B cell (primary cell): ENCODE data around the gene TRAPPC5. TPM values are rescaled to one million over a fixed set of nuclear protein-coding genes. Genes with fewer than 3 reads are reported as not detected.

ENCODE experiments used
- ATAC-seq: fragments of 200-7000 bp; cut with Tn5 transposase; one replicate; pipeline ENCODE4 v1.10.0; 2021; ENCODE audit warnings: low read depth, mild to moderate bottlenecking, moderate number of reproducible peaks, moderate library complexity
- CTCF ChIA-PET: fragments of 350-600 bp; sonication (Branson Sonifier 250); formaldehyde crosslinking; loops from one replicate; lab custom pipeline; 2021; ENCODE audit warnings: antibody characterized with exemption, inconsistent platforms; lab: Charles Lee
- POLR2A ChIA-PET: fragments of 350-600 bp; sonication (Branson Sonifier 250); formaldehyde crosslinking; loops from one replicate; lab custom pipeline; 2021; ENCODE audit warnings: antibody characterized with exemption; lab: Charles Lee
- DNase-seq: peaks from one replicate; pipeline ENCODE4 v3.0.0; 2013
- H2AFZ ChIP-seq: 2 replicates; pipeline ENCODE4 v1.6.1; 2012; ENCODE audit warnings: mild to moderate bottlenecking, low read depth, low read length; ENCODE audit not compliant: insufficient read depth, poor library complexity, severe bottlenecking
- H3K27ac ChIP-seq, 2 donors: 1 replicate in 1 of 2; 2 replicates in 1 of 2; pipeline ENCODE4 v1.5.1; 2012 to 2013; ENCODE audit warnings: low read length in 2 of 2, mild to moderate bottlenecking in 2 of 2, moderate library complexity in 1 of 2
- H3K27me3 ChIP-seq, 4 experiments: fragments of 200-600 bp in 1 of 4; sonication (generic) in 1 of 4; replicated peaks in 1 of 4; 1 replicate in 2 of 4; 2 replicates in 2 of 4; pipeline versions ENCODE4 v1.6.1 to v1.7.0; 2013 to 2016; ENCODE audit warnings: low read length in 3 of 4, mild to moderate bottlenecking in 2 of 4, mixed read lengths in 1 of 4, moderate library complexity in 1 of 4; ENCODE audit not compliant: insufficient read depth in 4 of 4, control insufficient read depth in 3 of 4; ENCODE audit errors: control extremely low read depth in 1 of 4
- H3K36me3 ChIP-seq, 2 experiments: replicated peaks in 1 of 2; 1 replicate in 1 of 2; 2 replicates in 1 of 2; pipeline versions ENCODE4 v1.6.1 to v1.7.1; 2013; ENCODE audit warnings: low read length in 1 of 2; ENCODE audit not compliant: insufficient read depth in 2 of 2, control insufficient read depth in 1 of 2; ENCODE audit errors: control extremely low read depth in 1 of 2, extremely low read depth in 1 of 2
- H3K4me1 ChIP-seq, 2 donors: fragments of 200-600 bp in 1 of 2; sonication (generic) in 1 of 2; 1 replicate in 1 of 2; 2 replicates in 1 of 2; pipeline versions ENCODE4 v1.5.1 to v1.6.1; 2013 to 2017; ENCODE audit warnings: low read length in 2 of 2; ENCODE audit not compliant: control insufficient read depth in 2 of 2, insufficient read depth in 2 of 2
- H3K4me2 ChIP-seq: replicated peaks from 2 replicates; pipeline ENCODE3; 2012; ENCODE audit warnings: mild to moderate bottlenecking, low read depth, low read length; ENCODE audit not compliant: poor library complexity, severe bottlenecking
- H3K4me3 ChIP-seq, 5 experiments: fragments of 200-600 bp in 1 of 5; sonication (generic) in 1 of 5; 1 replicate in 3 of 5; 2 replicates in 2 of 5; pipeline versions ENCODE4 v1.5.1 to v1.7.0; 2011 to 2016; ENCODE audit warnings: low read length in 4 of 5, mild to moderate bottlenecking in 4 of 5, low read depth in 2 of 5, control low read depth in 1 of 5, moderate library complexity in 1 of 5; ENCODE audit not compliant: insufficient read depth in 1 of 5; ENCODE audit errors: control extremely low read depth in 1 of 5, extremely low read depth in 1 of 5
- H3K79me2 ChIP-seq: fragments of 200-600 bp; sonication (generic); one replicate; pipeline ENCODE4 v1.6.0; 2016; ENCODE audit warnings: low read length; ENCODE audit not compliant: control insufficient read depth, insufficient read depth
- H3K9ac ChIP-seq: fragments of 200-600 bp; sonication (generic); 2 replicates; pipeline ENCODE4 v1.6.1; 2017; ENCODE audit warnings: mild to moderate bottlenecking, low read length, moderate library complexity
- H3K9me3 ChIP-seq, 3 donors: one replicate each; pipeline versions ENCODE4 v1.6.1 to v1.7.1; 2013; ENCODE audit warnings: low read length in 2 of 3; ENCODE audit not compliant: control insufficient read depth in 2 of 3, insufficient read depth in 1 of 3; ENCODE audit errors: control extremely low read depth in 1 of 3
- H4K20me1 ChIP-seq: 2 replicates; pipeline ENCODE4 v1.6.0; 2012; ENCODE audit warnings: mild to moderate bottlenecking, low read length; ENCODE audit not compliant: insufficient read depth, control insufficient read depth, poor library complexity, severe bottlenecking
- H3K27ac Mint-ChIP-seq: one replicate; pipeline ENCODE4 v1.8.0; 2021; ENCODE audit warnings: mixed read lengths
- H3K27me3 Mint-ChIP-seq: one replicate; pipeline ENCODE4 v1.8.0; 2021; ENCODE audit warnings: mixed read lengths
- H3K4me1 Mint-ChIP-seq: one replicate; pipeline ENCODE4 v1.8.0; 2021; ENCODE audit warnings: mixed read lengths
- H3K4me3 Mint-ChIP-seq: one replicate; pipeline ENCODE4 v1.8.0; 2021; ENCODE audit warnings: mixed read lengths
- H3K9me3 Mint-ChIP-seq: one replicate; pipeline ENCODE4 v1.8.0; 2022; ENCODE audit warnings: mixed read lengths; ENCODE audit not compliant: insufficient read depth
- CTCF ChIP-seq: fragments of 200-600 bp; IDR thresholded peaks from one replicate; pipeline ENCODE4 v1.8.0; 2022; ENCODE audit warnings: antibody characterized with exemption, mild to moderate bottlenecking
- EZH2 ChIP-seq: IDR thresholded peaks from 2 replicates; pipeline ENCODE4 v1.6.1; 2012; ENCODE audit warnings: borderline replicate concordance, low read depth, mild to moderate bottlenecking, moderate library complexity, low read length; ENCODE audit not compliant: insufficient read depth, poor library complexity, severe bottlenecking
- WGBS: methylation state at CpG from one replicate; pipeline ENCODE4 v1.1.5; 2013; ENCODE audit warnings: missing lambda C conversion rate; ENCODE audit not compliant: insufficient coverage; 5-methylcytosine and 5-hydroxymethylcytosine counted together
- intact Hi-C: fragments of 100-400 bp; cut with micrococcal nuclease; formaldehyde crosslinking; loops from one replicate; pipeline ENCODE4 v1.10.0; 2022
- polyA plus RNA-seq: library from polyadenylated mRNA; depleted of rRNA; stranded (reverse); fragments of >200 nt; gene quantifications from 2 replicates; pipeline ENCODE4 v1.2.3, GENCODE V29; 2012
- total RNA-seq, 2 donors: library from RNA; stranded (reverse); fragments of 120-200 nt in 1 of 2; gene quantifications; 1 replicate in 1 of 2; 2 replicates in 1 of 2; pipeline versions ENCODE4 v1.2.3 to v1.2.4, GENCODE V29; 2013 to 2022

TRAPPC5 gene
- total and polyA plus RNA-seq, 2 donors (not counting 1 experiment from before 2014, with no cell fraction given): 61.5 to 64.9 TPM

- Mint-ChIP-seq H3K4me1 (no peaks in the 10 kb centered on the region), H3K27ac (no peak overlapping the region), H3K27me3 (no peaks in the 10 kb centered on the region), H3K4me3 (no peak overlapping the region), H3K9me3 (no peaks in the 10 kb centered on the region)
- Histone ChIP-seq H3K27me3 (no peaks in the 10 kb centered on the region), H2AFZ (no peak overlapping the region), H3K4me3 (no peak overlapping the region), H3K4me1 (no peaks in the 10 kb centered on the region), H3K9ac (no peak overlapping the region), H3K4me2 (no peak overlapping the region), H4K20me1 (peaks cover 29% of the 10 kb centered on the region), H3K9me3 (peaks cover 0 to 7% (median 0%) of the 10 kb centered on the region in 3 donors), H3K36me3 (peaks cover 0 to 35% of the 10 kb centered on the region in 2 experiments), H3K27ac (no peak overlapping the region), H3K79me2 (no peaks in the 10 kb centered on the region)
- DNase-seq: no peak
- ChIA-PET CTCF (no interaction called here), POLR2A (no interaction called here)
- intact Hi-C loops: no loop called here
- no peak for ATAC-seq
- 99% methylated on average over 8 of the region's 8 CpGs for WGBS
- no peak for TF ChIP-seq CTCF
- TF ChIP-seq EZH2: no peak
Measured at GRCh38 chr19:7646426-7646700, 34.3 kb upstream of the TRAPPC5 start.

GRCh38 chr19:7647156-7647555 lies 33.5 kb upstream of the TRAPPC5 start:
- Histone ChIP-seq H3K4me1 (peaks cover 0 to 2% of the 10 kb centered on the region in 2 donors), H3K27me3 (no peaks in the 10 kb centered on the region), H2AFZ (no peak overlapping the region), H3K4me2 (no peak overlapping the region), H3K27ac (no peak overlapping the region), H3K9ac (no peak overlapping the region), H3K4me3 (no peak overlapping the region), H3K36me3 (peaks cover 0 to 33% of the 10 kb centered on the region in 2 experiments), H3K9me3 (peaks cover 0 to 7% (median 0%) of the 10 kb centered on the region in 3 donors), H3K79me2 (no peaks in the 10 kb centered on the region), H4K20me1 (peaks cover 21% of the 10 kb centered on the region)
- TF ChIP-seq CTCF (no peak), EZH2 (no peak)
- intact Hi-C loops: no loop called here
- ATAC-seq (no peak), DNase-seq (no peak)
- ChIA-PET CTCF (no interaction called here), POLR2A (no interaction called here)
- H3K27me3 Mint-ChIP-seq: no peaks in the 10 kb centered on the region
- H3K9me3 Mint-ChIP-seq: no peaks in the 10 kb centered on the region
- 97% methylated on average over 26 of the region's 26 CpGs for WGBS
- no peak overlapping the region for H3K27ac Mint-ChIP-seq
- no peak overlapping the region for H3K4me3 Mint-ChIP-seq
- peaks cover 2% of the 10 kb centered on the region for H3K4me1 Mint-ChIP-seq
